ENCODE results near the gene ZNF213.
"Not testable (repeated sequence)": the region's sequence is repeated elsewhere in the genome, so short reads cannot be mapped to it uniquely, and the experiment has no call there.

Gene ZNF213

DNA sequence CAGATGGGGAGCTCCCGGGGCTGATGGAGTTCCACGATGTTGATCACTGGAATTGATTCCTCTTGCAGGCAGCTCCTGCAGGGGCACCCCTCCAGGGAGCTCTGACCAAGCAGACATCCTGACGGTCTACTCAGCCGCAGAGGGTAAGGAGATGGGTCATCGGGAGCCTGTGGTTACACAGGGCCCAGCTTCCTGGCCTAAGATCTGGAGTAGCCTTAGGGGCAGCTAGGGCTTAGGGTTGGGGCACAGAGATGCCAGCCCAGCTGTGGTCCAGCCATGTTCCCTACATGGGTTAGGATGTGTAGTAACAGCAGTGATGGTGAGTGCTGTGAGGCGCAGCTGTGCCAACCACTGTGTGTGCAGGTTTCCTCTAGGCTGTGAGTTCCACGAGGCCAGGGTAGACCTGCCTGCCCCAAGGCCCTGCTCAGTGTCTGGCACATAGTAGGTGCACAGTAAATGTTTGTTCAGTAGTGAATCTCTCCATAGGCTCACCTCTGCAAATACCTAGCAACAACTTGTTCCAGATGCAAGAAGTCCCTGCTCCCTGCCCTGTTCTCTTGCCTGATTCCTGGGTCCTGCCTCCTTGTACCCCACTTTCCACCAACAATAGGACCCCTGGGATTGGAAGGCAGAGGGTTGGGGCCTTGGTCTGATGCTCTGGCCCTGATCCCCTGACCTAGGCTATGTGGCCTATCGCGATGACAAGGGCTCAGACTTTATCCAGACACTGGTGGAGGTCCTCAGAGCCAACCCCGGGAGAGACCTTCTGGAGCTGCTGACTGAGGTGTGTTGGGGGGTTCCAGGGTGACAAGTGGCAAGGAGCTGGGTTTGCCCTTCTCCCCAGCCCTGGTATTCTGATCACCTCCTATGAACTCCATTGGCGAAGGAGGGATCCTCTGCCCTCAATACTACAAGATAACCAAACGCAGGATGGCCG lies 13.7 kb downstream of the ZNF213 start:
- no peak for DNase-seq (ENCODE audit: low read depth, low spot score)

DNA sequence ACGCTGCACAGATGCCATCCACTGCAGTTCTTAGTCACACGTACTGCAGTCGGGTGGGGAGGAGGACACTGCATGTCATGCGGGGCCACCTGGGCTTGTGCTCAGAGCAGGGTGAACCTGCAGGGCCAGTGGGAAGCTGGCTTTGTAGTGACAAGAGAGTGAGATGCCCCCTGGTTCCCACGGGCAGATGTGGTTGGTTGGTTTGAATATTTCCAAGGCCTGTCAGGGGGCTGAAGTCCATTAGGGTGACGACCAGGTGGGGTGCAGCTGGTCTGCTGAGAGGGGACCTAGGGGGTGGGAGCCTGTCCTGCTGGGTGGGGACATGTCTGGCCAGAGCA lies 14.3 kb downstream of the ZNF213 start:
- DNase-seq (ENCODE audit: low read depth, low spot score) = no peak

DNA sequence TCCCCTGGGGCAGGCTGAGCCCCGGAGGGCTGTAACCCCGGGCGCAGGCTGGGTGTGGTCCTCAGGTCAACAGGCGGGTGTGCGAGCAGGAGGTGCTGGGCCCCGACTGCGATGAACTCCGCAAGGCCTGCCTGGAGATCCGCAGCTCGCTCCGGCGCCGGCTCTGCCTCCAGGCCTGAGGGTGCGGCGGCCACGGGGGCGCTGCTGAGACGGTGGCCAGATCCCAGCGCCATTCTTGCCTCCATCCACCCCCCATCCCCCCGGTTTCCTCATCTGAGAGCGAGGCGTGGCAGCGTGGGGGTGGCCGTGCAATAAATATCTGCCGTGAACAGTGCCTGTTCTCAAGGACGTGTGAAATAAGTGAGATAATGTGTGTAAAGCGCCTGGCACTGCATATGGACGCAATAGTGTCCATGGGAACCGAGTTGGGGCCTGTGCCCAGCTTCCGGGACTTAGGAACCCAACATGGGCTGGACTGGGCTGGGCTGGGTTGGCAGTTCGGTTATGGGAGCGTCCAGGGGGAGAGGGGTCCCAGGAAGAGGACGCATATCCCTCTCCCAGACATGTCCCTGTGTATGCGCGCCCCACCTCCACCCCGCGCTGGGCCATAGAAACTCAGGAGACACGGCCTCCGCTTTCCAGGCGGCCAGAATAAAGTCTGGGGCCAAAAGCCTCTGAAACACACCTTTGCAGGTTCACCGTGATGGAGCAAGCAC lies 15.0 kb downstream of the ZNF213 start:
- no peak for DNase-seq (ENCODE audit: low read depth, low spot score)

DNA sequence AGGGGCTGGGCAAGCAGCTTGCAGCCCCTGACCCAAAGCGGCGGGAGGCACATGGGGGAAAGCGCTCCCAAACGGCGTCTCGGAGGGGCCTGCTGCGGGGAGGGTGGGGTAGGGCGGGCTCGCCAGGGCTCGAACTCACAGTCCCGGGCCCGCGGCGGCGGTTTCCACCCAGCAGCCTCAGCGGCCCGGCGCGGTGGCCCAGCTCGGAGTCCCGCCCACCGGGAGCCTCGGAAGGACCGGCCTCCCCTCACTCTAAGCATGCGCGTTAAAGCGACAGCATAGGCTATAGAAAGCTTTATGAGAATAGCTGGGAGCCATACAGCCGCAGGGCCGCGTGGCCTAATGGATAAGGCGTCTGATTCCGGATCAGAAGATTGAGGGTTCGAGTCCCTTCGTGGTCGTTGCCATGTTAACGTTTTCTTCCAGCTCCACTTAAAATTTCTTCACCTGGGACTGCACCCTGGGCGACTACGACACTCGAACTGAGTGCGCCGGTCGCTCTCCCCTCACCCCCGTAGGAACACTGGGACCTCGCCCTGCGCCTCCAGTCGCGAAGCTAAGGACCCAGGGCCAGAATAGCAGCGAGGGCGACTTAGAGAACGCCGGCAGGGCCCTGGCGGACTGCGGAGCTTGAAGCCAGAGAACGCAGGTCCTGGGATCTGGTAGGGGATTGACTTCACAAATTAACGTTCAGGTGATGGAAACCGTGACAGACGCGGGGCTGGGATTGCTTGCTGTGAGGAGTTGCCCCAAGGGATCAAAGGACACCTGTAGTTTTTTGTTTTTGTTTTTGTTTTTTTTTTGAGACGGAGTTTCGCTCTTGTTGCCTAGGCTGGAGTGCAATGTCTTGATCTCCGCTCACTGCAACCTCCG lies 15.8 kb downstream of the ZNF213 start:
- peak; percentile 93 for DNase-seq (ENCODE audit: low read depth, low spot score)

DNA sequence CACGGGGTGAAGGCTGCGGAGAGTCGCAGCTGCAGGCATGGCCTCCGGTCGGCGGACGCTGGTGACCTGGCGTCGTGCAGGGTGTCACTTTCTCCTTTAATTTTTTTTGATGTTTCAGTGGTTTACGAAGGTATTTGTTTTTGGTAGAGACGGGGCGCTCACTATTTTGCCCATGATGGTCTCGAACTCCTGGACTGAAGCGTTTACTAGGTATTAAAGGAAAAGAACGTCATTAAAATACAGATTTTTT lies 17.1 kb downstream of the ZNF213 start:
- DNase-seq (ENCODE audit: low read depth, low spot score) = no peak

DNA sequence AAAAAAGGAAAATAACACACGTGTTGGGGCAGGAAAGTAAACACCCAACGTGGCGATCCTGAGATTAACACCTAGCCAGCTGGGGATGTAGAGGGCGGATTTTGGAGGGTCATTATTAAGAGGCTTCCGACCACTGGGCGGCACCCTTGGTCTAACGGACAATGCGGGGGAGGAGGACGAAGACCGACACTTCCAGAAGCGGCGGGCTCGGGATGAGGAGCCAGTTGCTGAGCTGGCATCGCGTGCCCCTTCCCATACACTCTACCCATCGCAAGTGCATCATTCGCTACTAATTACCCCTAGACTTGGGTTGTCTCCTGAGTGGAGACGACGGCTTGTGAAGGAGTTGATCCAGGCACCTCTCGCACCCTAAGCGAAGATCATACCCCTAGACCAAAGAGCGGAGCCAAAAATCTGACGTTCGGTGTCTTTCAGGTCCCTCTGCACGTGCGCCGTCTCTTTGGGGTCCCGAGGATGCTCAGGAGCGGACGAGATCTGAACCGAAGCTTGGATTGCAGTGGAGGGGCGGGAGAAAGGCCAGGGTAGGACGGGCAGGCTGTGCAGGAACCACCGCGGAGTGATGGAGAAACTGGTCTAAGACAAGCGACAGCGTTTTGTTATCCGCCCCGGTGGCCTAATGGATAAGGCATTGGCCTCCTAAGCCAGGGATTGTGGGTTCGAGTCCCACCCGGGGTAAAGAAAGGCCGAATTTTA lies 17.6 kb downstream of the ZNF213 start:
- peak; percentile 77 for DNase-seq (ENCODE audit: low read depth, low spot score)

DNA sequence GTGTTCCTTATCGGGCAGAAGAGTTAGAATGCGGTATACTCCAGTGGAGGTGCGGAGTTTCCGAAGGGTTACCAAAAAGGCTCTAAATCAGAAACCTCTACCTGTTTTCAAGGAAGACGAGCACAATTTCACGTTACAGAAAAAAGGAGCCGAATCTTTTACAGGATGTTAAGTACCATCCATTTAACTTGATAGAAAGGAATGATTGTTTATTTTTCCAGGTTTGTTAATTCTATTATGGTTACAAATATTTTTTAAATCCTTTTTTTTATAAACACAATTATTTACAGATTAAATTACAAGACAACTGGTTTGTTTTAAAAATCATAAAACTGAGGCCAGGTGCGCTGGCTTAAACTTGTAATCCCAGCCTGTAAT lies 18.2 kb downstream of the ZNF213 start:
- DNase-seq (ENCODE audit: low read depth, low spot score) = no peak

DNA sequence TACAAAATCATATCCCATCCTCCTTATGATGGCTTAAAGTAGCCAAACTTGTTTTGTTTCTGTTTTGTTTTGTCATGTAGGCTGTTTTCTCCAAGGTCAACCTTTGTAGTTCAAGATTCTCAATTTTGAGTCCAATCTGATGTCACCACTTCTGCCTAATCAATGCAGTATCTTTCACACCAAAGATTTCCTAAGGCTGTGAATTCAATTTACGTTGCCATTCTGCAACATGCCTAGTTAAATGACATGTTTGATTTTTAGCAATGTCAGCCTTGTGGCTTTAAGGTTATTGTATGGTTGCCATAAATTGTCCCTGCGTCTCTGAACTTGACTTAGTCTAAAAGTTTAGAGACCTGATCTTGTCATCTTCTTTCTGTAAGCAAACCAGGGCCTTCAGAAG lies 20.4 kb downstream of the ZNF213 start:
- no peak for DNase-seq (ENCODE audit: low read depth, low spot score)

DNA sequence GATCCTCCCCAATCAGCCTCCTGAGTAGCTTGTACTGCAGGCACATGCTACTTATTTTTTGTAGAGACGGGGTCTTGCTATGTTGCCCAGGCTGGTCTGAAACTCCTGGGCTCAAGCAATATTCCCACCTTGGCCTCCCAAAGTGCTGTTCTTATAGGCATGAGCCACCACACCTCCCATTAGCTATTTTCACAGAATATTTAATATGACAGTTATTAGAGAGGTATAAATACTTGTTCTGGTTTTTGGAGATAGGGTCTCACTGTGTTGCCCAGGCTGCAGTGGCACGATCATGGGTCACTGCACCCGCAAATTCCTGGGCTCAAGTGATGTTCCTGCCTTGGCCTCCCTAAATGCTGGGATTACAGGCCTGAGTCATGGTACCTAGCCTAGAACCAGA lies 21.1 kb downstream of the ZNF213 start:
- no peak for DNase-seq (ENCODE audit: low read depth, low spot score)

DNA sequence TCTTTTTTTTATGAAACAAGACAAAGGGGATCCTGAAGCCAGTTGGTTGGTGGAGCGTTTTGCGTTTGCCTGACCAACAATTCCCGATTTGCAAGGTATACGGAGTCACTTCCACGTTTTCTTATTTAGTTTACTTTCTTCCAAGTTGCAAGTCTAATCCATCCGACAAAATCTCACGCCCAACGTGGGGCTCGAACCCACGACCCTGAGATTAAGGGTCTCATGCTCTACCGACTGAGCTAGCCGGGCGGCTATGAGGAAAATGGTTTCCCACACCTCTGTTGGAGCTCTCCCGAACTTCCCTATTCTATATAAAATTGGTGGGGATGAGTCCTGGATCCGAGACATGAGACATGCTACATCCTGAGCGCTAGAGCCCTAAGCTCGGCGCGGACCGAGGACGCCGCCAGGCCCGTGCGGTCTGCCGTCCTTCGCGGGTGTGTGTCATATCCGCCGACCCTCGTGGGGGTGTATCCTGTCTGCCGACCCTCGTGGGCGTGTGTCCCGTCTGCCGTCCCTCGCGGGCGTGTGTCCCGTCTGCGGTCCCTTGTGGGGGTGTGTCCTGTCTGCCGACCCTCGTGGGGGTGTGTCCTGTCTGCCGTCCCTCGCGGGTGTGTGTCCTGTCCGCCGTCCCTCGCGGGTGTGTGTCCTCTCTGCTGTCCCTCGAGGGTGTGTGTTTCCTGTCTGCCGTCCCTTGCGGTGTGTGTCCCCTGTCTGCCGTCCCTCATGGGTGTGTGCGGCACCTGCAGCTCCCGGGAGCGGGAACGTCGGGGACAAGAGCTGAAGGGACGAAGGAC lies 22.6 kb downstream of the ZNF213 start:
- peak; percentile 59 for DNase-seq (ENCODE audit: low read depth, low spot score)

DNA sequence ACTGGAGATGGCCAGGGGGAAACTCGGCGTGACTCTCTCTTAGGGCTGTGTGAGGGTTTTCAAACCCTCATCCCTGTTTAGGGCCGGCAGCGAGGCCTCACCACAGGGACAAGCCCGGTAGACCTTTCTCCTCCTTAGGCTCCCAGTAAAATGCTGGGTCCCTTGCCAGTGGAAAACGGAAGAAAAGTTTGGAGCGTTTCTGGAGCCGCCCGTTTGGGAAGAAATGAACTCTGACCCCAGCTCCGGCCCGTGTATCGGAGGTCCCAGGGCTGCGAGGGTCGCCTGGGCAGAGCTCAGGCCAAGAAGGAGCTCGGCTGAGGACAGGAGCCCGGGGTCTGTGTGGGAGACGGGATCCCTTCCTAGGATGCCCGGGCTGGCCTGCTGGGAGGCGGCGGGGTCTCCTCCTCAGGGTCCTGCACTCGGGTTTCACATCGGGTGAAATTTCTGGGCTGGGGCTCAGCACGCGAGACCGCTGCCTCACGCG lies 23.2 kb downstream of the ZNF213 start:
- DNase-seq (ENCODE audit: low read depth, low spot score) = no peak

DNA sequence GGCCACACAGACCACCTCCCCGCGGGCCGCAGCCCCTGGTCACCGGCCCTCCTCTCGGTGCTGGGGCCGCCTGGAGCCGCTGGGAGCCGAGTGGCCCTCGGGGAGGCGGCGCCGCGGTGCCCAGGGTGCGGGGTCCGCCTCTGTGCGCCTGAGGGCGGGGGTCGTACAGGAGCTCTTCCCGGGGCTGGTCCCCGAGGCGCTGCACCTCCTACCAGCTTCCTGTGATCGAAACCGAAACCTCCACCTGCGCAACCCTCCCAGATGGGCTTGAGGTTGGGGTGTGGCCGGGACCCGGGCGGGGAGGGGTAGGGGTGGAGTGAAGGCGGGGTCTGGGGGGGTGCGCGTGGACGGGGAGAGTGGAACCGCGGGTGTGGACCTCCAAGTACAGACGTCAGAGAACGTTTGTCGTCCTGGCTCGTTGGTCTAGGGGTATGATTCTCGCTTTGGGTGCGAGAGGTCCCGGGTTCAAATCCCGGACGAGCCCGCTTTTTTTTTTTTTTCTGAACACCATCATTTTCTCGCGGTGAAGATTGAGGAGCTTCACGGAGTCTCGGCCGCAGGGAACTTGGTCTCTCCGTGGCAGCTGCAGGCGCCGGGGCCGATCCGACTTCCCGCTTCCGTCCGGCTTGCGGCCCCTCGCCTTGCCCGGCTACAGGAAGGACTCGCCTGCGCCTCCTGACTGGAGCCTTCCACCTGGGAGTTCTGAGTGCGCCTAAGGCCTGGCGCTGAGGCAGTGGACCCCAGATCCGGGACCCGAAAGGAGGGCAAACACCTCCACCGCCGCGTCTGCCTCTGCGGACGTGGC lies 23.9 kb downstream of the ZNF213 start:
- DNase-seq (ENCODE audit: low read depth, low spot score) = peak; percentile 46

DNA sequence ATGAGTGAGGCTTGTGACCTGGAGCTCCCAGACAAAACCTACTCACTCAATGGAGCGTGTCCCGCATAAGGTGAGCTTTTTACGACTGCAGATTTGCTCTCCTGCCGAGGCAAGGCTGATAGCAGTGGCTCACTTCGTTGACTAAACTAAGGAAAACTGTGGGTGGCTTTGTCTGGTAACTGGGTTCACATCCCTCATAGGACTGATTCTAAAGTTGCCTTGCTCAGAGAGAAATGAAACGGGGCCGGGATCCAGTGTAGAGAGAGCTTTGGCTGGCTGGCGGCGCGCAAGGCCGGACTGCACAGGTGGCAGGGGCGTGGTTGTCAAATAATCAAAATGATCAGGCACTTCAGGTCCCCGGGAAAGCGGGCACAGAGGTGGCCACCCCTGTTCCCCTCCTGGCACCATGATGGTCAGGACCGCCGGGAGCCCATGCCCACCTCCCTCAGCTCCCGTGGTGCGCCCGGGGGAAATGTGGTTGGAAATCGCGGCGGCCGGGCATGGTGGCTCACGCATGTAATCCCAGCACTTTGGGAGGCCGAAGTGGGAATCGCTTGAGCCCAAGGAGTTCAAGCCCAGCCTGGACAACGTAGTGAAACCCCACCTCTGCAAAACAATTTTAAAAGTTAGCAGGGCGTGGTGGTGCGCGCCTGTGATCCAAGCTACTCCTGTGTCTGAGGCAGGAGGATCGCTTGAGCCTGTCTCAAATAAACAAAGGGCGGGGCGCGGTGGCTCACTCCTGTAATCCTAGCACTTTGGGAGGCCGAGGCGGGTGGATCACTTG lies 26.6 kb downstream of the ZNF213 start:
- no peak for DNase-seq (ENCODE audit: low read depth, low spot score)

DNA sequence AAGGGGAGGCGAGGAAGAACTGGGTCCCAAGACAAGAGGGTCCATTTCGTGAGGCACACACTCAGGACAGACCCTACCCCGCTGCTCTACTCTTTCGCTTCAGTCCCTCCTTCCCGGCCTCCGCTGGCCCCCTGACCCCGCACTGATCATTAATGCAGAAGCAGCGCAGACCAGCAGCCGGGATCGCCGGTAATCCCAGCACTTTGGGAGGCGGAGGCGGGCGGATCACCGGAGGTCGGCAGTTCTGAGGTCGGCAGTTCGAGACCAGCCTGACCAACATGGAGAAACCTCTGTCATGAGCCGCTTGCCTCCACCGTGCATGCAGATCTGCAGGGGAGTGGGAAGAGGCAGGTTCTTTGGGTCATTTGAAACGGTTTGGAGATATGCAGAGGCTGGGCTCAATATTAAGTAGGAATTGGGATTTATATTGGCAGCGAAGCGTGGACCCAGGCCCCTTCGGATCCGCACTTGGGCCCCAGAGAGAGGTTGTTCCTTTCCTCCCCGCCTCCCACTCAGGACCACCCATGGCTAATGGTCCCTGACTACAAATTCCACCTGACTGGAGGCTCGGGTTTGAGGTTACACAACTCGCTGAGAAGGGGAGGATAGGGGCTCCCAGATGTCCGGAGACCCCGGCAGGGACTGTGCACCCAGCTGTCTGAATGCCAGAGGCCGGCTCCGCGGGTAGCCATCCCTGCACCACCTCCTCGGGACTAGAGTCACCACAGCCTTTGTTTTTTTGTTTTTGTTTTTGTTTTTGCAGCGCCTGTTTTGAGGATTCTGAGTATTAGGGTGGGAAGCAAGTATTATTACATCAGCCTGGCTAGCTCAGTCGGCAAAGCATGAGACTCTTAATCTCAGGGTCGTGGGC lies 29.5 kb downstream of the ZNF213 start:
- DNase-seq (ENCODE audit: low read depth, low spot score) = no peak

DNA sequence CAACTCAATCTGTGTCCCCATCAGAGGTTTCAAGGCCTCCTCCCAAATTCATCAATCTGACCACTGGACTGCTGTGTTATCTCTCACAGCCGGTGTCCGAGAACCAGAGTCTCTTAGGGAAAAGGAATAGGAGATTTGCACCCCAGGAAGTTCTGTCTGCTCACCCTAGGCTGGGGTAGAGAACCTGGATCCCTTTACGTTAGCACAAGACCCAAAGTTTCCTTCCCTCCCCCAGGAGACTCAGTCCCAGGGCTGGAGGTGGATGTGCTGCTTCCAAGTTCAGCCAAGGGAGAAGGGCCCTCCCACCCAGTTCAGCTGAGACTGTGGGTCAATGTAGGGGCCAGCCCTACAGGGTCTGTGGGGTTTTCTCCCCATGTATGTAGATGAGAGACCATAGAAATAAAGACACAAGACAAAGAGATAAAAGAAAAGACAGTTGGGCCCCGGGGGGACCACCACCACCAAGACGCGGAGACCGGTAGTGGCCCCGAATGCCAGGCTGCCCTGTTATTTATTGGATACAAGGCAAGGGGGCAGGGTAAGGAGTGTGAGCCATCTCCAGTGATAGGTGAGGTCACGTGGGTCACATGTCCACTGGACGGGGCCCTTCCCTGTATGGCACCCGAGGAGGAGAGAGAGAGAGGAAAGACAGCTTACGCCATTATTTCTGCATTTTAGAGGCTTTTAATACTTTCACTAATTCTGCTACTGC lies 30.4 kb downstream of the ZNF213 start:
- no peak for DNase-seq (ENCODE audit: low read depth, low spot score)

DNA sequence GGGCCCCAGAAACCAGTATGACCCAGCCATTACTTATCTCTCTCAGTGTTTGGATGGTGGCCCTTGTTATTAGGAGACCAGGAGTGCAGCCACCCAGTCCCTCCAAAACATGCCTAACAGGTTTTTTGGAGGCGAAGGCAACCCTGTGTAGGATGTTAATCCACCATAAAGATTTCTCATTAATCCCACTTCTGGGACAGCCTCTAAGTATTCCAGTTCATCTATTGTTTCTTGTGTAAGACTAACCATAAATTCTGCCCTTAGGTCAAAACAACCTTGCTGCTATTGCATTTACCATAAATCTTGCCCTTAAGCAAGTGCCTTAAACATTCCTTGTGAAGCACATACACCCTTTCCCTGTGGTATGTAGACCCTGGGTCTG lies 31.7 kb downstream of the ZNF213 start:
- DNase-seq (ENCODE audit: low read depth, low spot score) = no peak

DNA sequence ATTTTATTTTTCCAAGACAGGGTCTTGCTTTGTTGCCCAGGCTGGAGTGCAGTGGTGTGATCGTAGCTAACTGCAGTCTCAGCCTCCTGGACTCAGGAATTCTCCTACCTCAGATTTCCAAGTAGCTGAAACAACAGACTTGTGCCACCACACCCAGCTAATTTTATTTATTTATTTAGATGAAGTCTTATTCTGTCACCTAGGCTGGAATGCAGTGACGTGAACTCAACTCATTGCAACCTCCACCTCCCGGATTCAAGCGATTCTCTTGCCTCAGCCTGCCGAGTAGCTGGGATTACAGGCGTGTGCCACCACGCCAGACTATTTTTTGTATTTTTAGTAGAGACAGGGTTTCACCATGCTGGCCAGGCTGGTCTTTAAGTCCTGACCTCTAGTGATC lies 33.9 kb downstream of the ZNF213 start:
- DNase-seq (ENCODE audit: low read depth, low spot score) = not testable (repeated sequence)
